GM12875 (cell line): ENCODE measurements around the gene PDK2.

ENCODE experiments used
- H3K4me3 ChIP-seq: one replicate; pipeline ENCODE4 v1.5.1; 2011; ENCODE audit warnings: low read depth, low read length, control low read depth
- CTCF ChIP-seq: IDR thresholded peaks from 2 replicates; pipeline ENCODE4 v1.5.1; 2011; ENCODE audit warnings: low read depth, mild to moderate bottlenecking, control low read depth, inconsistent platforms, low read length, moderate library complexity, borderline replicate concordance; ENCODE audit not compliant: insufficient read depth

The PDK2 gene

GRCh38 chr17:50048988-50049387, 46.2 kb upstream of the PDK2 start:
- no peak for TF ChIP-seq CTCF
- H3K4me3 ChIP-seq, result no peak overlapping the region

- no peak overlapping the region for H3K4me3 ChIP-seq
- no peak for TF ChIP-seq CTCF
Measured at GRCh38 chr17:50049636-50050035, 45.5 kb upstream of the PDK2 start.

- no peak overlapping the region for H3K4me3 ChIP-seq
- TF ChIP-seq CTCF, result no peak
Measured at GRCh38 chr17:50050431-50051032, 44.6 kb upstream of the PDK2 start.

GRCh38 chr17:50051082-50051576, 44.0 kb upstream of the PDK2 start:
- TF ChIP-seq CTCF, result no peak
- no peak overlapping the region for H3K4me3 ChIP-seq

- H3K4me3 ChIP-seq, result no peak overlapping the region
- no peak for TF ChIP-seq CTCF
Measured at GRCh38 chr17:50051606-50052005, 43.5 kb upstream of the PDK2 start.

GRCh38 chr17:50052241-50052796, 42.8 kb upstream of the PDK2 start:
- TF ChIP-seq CTCF, result no peak
- H3K4me3 ChIP-seq, result no peak overlapping the region
